ENCODE results near the gene FAM222B.

DNA sequence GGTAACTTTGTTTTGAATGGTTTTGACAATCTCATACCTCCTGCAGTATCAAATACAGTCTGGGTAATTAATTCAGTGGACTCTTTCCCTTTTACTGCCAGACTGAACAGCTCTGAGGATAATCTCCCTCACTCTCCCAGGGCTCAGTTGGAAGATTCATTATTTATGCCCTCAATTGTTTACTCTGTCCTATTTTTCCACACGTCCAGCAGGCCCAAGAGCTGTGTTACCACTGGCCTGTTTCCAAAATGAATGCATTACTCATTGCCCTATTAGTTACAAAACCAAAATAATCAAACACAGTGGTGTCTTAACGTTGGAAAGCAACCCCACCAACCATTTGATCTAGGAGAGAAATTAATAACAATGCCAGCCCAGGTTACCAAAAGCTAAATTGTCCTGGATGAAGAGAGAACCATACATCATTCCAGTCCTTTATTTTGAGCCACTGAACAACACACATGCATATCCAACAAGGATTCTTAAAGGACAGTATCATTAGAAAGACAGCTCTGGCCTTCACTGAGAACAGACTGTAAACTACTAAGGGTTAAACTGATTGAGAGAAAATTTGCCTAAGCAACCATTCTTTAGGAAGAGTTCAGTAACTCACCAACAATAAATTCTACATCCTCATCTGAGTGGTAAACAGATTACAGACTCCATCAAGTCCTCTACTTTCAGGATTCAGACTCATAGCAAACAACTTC is 34.5 kb downstream of the FAM222B start:
- TF ChIP-seq ZBTB7A (tag by site-specific recombination; IDR thresholded peaks at IDR 0.05; ENCODE audit: low read depth) (no peak), ZNF10 (tag by site-specific recombination; IDR thresholded peaks at IDR 0.05) (peak; percentile 82)

Measured in HEK293 (cell line).